ENCODE measurements around the gene FAM90A1.
A peak's percentile ranks its signal among the peaks of the same experiment; 100 is the strongest.
"Not testable (repeated sequence)": the region's sequence is repeated elsewhere in the genome, so short reads cannot be mapped to it uniquely, and the experiment has no call there.

The FAM90A1 gene, protein sequence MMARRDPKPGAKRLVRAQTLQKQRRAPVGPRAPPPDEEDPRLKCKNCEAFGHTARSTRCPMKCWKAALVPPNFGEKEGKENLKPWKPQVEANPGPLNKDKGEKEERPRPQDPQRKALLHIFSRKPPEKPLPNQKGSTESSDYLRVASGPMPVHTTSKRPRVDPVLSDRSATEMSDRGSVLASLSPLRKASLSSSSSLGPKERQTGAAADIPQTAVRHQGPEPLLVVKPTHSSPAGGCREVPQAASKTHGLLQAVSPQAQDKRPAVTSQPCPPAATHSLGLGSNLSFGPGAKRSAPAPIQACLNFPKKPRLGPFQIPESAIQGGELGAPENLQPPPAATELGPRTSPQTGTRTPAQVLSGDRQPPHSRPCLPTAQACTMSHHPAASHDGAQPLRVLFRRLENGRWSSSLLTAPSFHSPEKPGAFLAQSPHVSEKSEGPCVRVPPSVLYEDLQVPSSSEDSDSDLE

GRCh38 chr12:8226992-8227731 is at the start of gene FAM90A1:
Gene FAM90A1 (minus strand): TSS chr12:8227618. CDS start chr12:8224832, 2,786 bp downstream.
- DNase-seq, result not testable (repeated sequence)

DNA sequence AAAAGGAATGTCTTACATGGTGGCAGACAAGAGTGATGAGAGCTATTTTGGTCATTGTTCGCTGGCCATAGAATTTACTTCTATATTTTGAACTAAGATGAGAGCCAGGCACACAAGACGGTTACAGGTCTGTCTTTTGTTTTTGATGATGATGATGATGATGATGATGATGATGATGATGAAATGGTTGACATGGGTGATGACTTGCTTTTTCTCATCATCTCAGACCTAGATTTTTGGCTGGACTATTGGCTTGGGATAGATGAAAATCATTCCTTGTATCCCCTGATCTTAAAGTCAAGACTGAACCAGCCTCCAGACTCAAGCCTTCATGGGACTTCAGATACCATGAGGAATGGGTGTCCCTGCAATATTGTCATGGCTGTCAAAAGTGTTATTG is 49.0 kb upstream of the FAM90A1 start:
- not testable (repeated sequence) for DNase-seq

DNA sequence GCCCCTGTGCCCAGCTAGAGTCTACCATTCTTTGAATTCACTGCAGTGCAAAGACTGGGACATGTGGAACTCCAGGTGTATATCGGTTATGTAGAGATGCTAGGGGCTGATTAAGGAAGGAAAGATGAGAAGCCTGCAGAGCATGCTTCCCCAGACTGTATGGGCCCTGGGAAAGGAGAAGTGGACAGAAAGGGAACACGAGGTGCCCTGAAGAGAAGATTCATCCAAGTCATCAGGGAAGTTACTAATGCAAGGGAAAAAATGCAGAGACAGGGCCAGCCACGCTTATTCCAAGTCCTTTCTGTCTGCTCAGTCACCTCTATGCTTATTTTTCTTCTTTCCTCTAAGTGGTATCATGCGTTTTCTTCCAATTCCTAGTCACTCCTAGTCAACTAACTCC is 39.3 kb upstream of the FAM90A1 start:
- not testable (repeated sequence) for DNase-seq

DNA sequence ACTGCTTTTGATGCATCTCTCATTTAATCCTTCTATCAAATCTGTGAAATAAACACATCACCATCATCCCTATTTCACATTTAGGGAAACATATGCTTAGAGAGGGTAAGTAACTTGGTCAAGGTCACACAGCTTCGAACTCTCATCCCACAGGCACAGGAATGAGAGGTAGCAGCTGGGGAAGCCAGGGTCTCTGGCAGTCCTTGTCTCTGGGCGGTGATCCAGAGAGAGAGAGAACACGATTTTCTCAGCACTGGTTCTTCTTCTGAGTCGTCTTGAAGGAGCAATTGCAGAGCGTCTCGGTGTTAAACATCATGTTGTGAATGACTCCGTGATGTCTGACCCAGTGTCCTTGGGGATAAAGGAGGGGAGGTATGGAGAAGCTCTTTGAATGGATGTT is 36.8 kb upstream of the FAM90A1 start:
- not testable (repeated sequence) for DNase-seq

DNA sequence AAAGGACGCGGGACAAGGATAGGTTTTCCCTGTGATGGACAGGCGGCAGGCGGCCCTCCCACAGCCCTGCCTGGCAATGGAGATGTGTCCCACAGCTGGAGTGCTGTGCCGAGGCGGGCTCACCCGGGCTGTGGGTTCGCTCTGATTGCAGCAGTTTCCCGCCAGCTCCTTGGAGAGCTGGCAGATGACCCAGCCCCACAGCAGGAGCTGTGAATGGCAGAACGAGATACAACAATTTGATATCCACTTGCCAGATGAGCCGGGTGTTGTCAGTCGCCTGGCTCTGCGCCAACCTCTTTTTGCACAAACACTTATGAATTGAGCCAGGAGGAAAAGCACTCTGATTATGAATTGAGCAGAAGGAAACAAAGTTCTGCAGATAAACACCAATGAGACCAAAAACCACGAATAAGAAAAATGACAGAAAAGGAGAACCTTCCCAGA is 33.7 kb upstream of the FAM90A1 start:
- not testable (repeated sequence) for DNase-seq

GRCh38 chr12:8256356-8256755 is 28.9 kb upstream of the FAM90A1 start:
- DNase-seq, result not testable (repeated sequence)

GRCh38 chr12:8254705-8255104 is 27.3 kb upstream of the FAM90A1 start:
- DNase-seq, result not testable (repeated sequence)

DNA sequence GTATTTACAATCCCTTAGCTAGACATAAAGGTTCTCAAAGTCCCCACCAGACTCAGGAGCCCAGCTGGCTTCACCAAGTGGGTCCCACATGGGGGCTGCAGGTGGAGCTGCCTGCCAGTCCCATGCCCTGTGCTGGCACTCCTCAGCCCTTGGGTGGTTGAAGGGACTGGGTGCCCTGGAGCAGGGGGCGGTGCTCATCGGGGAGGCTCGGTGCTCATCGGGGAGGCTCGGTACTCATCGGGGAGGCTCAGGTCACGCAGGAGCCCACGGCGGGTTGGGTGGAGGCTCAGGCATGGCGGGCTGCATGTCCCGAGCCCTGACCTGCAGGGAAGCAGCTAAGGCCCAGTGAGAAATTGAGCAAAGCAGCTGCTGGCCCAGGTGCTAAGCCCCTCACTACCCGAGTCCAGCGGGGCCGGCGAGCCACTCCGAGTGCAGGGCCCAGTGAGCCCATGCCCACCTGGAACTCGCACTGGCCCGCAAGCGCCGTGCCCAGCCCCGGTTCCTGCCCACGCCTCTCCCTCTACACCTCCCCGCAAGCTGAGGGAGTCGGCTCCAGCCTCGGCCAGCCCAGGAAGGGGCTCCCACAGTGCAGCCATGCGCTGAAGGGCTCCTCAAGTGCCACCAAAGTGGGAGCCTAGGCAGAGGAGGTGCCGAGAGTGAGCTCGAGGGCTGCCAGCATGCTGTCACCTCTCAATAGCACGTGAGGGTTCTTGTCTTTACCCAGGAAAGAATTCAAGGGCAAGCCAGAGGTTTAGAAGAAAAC is 24.8 kb upstream of the FAM90A1 start:
- DNase-seq, result not testable (repeated sequence)

DNA sequence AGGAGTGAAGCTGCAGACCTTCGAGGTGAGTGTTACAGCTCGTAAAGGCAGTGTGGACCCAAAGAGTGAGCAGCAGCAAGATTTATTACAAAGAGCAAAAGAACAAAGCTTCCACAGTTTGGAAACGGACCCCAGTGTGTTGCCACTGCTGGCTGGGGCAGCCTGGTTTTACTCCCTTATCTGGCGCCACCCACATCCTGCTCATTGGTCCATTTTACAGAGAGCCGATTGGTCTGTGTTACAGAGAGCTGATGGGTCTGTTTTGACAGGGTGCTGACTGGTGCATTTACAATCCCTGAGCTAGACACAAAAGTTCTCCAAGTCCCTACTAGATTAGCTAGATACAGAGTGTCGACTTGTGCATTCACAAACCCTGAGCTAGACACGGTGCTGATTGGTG is 24.2 kb upstream of the FAM90A1 start:
- DNase-seq, result not testable (repeated sequence)

DNA sequence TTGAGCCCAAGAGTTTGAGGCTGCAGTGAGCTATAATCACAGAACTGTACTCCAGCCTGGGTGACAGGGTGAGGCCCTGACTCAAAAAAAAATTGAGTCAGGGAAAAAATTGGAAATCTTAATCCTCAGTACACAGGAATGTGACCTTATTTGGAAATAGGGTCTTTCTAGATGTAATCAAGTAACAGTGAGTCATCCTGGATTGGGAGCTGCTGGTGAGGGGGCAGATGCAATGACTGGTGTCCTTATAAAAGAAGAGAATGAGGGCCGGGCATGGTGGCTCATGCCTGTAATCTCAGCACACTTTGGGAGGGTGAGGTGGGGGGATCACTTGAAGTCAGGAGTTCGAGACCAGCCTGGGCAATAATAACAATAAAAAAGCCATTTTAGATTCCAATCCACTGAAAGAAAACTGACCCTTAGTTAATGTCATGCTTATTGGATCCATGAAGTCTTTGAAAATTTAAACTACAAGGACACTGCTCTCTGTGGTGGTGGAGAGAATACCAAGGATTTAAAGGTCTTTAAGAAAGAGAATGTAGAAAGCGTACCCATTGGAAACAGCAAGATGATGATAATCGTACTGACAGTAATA is 19.6 kb upstream of the FAM90A1 start:
- not testable (repeated sequence) for DNase-seq

- not testable (repeated sequence) for DNase-seq
These were observed 16.3 kb upstream of the FAM90A1 start for GRCh38 chr12:8243682-8244161.

DNA sequence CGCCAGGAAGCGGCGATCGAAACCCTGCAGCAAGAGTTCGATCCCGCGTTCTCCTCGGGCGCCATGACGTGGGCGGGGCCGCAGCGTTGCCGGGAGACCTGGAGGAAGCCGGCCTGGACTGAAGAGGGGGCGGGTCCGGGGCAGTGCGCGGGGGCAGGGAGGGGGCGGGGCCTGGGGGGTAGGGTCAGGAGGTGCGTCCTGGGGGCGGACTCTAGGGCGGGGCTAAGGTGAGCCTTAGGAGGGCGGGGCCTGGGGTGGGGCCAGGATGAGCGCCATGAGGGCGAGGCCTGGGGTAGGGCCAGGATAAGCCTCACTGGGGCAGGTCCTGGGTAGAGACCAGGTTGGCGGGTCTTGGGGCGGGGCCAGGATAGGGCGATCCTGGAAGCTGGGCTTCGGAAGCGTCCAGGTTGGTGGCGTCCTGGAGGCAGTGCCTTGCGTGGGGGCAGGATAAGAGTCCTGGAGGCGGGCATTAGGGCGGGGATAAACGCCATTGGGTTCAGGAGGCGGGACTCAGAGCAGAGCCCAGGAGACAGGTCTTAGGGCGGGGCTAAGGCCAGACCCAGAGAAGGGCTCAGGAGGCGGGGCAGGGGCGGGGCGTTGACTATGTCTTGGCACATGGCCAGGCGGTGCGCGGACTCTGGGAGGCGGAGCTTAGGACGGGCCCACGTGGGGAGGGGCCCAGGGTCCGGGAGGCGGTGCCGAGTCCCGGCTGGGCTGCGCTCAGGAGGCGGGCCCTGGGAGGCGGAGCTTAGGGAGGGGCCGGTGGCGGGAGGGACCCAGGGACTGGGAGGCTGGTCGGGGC is 15.7 kb upstream of the FAM90A1 start:
- DNase-seq, result peak; percentile 82

DNA sequence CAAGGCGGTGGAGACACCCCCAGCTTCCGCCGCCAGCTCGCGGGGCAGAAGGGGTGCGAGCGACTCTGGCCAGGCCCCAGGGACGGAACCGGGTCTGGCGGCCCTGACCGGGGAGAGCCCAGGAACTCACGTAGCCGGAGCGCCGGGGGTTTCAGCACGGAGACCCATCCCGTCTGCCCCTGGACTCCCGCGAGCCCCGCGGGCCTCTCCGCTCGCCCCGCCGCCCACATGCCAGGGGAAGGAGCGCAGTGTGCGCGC is 15.1 kb upstream of the FAM90A1 start:
- DNase-seq, result not testable (repeated sequence)

DNA sequence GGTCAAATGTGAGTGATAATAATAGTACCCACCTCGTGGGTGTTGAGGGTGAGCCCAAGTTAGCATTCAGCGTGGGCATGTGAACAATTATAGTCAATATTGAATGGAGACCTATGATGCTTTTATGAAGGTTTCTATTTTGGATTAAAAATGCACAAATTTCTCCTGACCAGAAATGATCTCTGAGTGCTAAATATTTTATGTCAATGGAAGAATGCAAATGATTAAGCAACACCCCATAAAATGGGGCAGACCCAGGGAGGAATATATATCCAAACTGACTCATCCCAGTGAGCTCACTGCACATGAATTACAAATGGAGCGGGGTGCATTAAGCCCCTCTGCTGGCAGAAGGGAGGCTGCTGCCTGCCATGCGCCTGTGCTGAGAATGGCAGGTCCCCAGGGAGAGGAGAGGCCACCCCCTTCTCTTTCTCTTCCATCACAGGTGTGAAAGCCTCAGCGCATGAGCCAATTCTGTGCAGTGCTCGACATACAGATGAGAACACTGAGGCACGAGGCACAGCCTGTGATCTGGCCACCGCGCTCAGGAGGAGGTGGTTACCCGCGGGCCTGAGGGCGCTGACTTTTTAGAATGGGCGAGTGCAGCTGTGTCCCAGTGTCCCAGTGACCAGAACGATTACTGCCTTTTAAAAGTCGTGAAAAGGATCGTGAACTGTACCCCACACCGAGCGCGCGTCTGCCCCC is 14.7 kb upstream of the FAM90A1 start:
- DNase-seq, result not testable (repeated sequence)

GRCh38 chr12:8240340-8241114 is 13.1 kb upstream of the FAM90A1 start:
- DNase-seq, result not testable (repeated sequence)

GRCh38 chr12:8237031-8237430 is 9.6 kb upstream of the FAM90A1 start:
- not testable (repeated sequence) for DNase-seq

DNA sequence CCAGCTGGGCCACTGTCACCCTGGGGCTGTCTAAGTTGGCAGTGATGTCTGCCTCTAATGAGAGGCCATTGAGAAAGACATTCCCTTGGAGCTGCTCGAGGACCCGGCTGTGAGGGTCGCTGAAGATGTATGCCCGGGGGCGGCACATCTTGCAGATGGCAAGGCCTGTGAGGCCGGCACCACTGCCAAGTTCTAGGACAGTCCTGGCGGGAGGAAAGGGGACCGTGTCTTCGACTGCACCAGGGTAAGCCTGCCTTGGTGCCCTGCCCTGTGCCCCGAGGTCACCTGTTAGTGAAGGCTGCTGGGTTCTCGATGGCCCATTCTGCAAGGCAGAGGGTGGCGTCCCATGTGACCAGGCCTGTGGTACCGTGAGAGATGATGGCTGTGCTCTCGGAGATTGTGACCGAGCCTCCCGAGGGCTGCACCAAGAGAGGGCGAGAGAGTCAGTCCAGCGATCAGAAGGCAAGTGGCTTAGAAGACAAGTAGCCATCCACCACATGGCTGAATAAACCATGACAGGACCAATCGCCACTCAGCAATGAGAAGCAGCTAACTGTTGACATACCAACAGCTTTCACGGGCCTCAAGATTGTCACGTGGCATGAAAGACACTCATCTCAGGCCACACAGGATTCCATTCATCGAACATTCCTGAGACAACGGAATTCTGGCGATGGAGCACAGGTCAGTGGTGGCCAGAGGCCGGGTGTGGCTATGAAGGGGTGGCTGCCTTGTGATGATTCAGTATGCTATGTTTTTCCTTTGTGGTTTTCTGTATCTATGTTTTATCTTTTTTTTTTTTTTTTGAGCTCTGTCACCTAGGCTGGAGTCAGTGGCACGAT is 8.1 kb upstream of the FAM90A1 start:
- DNase-seq, result not testable (repeated sequence)

DNA sequence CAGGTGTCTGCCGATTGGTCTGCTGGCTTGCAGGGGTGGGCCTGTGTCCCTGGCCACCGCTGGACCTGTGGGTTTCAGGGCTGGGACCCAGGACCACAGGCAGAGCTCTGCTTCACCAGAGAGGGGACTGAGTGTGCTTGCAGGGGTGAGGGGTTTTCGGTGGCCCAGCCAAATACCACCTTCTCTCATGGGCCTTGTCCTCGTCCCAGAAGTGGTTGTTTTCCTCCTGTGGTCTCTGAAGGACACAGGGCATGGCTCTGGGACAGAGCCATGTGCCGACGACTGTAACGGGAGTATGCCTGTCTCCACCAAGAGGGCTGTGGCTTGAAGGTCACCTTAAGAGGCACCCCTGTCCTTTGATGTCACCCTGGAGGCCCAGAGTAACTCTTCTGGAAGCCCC is 7.3 kb upstream of the FAM90A1 start:
- DNase-seq, result not testable (repeated sequence)

GRCh38 chr12:8233935-8234495 is 6.6 kb upstream of the FAM90A1 start:
- not testable (repeated sequence) for DNase-seq
